ENCODE results near the gene LHCGR. TPM values are rescaled to one million over a fixed set of nuclear protein-coding genes. Genes with fewer than 3 reads are reported as not detected.

LHCGR gene
- total and polyA plus RNA-seq, 4 donors: 0.44 to 0.79 (median 0.66) TPM

DNA sequence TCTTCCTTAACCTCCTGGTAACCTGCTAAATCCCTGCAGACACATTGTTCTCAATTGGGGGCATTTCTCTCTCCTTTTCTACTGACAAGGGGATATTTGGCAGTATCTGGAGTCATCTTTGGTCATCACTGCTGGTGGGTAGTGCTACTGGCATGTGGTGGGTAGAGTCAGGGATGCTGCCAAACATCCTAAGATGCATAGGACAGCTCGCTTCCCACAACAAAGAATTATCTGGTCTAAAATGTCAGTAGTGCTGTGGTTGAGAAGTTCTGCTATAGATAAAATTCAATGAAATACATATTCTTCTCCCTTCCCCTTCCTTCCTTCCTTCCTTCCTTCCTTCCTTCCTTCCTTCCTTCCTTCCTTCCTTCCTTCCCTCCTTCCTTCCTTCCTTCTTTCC is 18.7 kb upstream of the LHCGR start:
- H3K36me3 ChIP-seq (ENCODE audit: control insufficient read depth, insufficient read depth, low read length): no peaks in the 10 kb centered on the region
- WGBS (ENCODE audit: insufficient coverage): no CpG with 5 or more reads among the region's 1 CpG
- no peaks in the 10 kb centered on the region for H3K27me3 ChIP-seq (ENCODE audit: control insufficient read depth, insufficient read depth, low read length)
- no peaks in the 10 kb centered on the region for H3K9me3 ChIP-seq (ENCODE audit: control insufficient read depth, insufficient read depth, low read length)
- no peak overlapping the region for H3K4me3 ChIP-seq (ENCODE audit: low read depth, low read length)
- no peaks in the 10 kb centered on the region for H3K4me1 ChIP-seq (ENCODE audit: control insufficient read depth, insufficient read depth, low read length)
- no peak overlapping the region for H3K27ac ChIP-seq (ENCODE audit: low read depth, low read length)
- DNase-seq (ENCODE audit: low read depth in 4 of 6, low spot score in 6 of 6): no peak

DNA sequence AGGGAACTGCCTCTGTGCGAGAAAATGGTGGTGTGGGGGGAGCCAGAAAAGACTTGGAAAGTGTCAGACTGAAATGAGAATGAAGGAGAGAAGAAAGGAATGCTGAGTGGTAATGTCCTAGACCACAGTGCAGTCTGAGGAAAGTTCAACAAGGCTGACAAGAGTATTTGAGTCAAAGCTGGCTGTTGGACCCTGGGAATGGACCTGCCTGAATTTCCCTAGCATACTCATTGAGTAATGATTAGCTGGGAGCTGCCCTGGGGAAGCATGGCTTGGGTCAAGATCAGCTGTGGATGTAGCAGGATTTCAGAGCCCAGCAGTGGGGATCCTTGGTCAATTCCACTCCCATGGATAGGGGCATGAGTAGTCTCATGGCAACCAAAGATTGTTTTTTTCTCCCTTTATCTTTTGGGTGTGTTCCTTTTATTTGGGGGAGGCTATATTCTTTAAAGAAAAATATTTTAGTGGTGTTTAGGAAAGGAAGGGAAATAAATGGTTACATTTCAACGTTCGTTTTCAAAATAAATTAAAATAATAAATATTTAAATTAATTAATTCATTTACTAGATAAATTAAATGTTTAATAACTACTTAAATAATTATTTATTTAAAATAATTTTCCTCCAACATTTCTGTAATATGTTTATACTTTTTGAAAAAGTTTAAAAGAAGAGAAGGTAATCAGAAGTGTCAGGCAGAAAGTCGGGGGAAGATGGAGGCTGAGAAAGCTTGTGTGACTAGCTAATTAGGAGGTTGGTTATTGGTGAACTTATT is 15.9 kb upstream of the LHCGR start:
- WGBS (ENCODE audit: insufficient coverage): 86% methylated on average over 2 of the region's 4 CpGs
- no peak for DNase-seq (ENCODE audit: low read depth in 4 of 6, low spot score in 6 of 6)
- Histone ChIP-seq H3K9me3 (ENCODE audit: control insufficient read depth, insufficient read depth, low read length) (no peaks in the 10 kb centered on the region), H3K4me3 (ENCODE audit: low read depth, low read length) (no peak overlapping the region), H3K4me1 (ENCODE audit: control insufficient read depth, insufficient read depth, low read length) (no peaks in the 10 kb centered on the region), H3K27me3 (ENCODE audit: control insufficient read depth, insufficient read depth, low read length) (no peaks in the 10 kb centered on the region), H3K36me3 (ENCODE audit: control insufficient read depth, insufficient read depth, low read length) (no peaks in the 10 kb centered on the region), H3K27ac (ENCODE audit: low read depth, low read length) (no peak overlapping the region)

DNA sequence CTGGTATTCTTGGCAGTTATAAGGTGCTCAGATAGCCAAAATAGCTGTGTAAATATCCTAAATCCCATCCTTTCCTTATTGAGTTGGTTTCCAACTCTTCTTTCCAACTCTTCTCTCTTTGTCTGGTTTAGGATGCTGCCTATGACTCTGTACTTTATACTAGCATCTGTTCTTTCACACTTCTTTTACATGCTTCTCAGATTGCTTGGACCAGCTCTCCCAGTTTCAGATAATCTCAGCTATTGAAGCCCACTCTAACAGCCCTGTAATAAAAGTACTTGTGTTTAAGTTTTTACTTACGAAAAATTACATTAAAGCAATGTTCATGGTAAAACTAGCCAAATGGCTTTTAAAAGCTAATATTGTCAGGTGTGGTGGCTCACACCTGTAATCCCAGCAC is 14.7 kb upstream of the LHCGR start:
- no peaks in the 10 kb centered on the region for H3K9me3 ChIP-seq (ENCODE audit: control insufficient read depth, insufficient read depth, low read length)
- H3K27me3 ChIP-seq (ENCODE audit: control insufficient read depth, insufficient read depth, low read length): no peaks in the 10 kb centered on the region
- no peaks in the 10 kb centered on the region for H3K4me1 ChIP-seq (ENCODE audit: control insufficient read depth, insufficient read depth, low read length)
- H3K4me3 ChIP-seq (ENCODE audit: low read depth, low read length): no peak overlapping the region
- peak in 1 of 6 donors; percentile 20 for DNase-seq (ENCODE audit: low read depth in 4 of 6, low spot score in 6 of 6)
- WGBS (ENCODE audit: insufficient coverage): no CpG with 5 or more reads among the region's 1 CpG
- H3K27ac ChIP-seq (ENCODE audit: low read depth, low read length): no peak overlapping the region
- no peaks in the 10 kb centered on the region for H3K36me3 ChIP-seq (ENCODE audit: control insufficient read depth, insufficient read depth, low read length)

DNA sequence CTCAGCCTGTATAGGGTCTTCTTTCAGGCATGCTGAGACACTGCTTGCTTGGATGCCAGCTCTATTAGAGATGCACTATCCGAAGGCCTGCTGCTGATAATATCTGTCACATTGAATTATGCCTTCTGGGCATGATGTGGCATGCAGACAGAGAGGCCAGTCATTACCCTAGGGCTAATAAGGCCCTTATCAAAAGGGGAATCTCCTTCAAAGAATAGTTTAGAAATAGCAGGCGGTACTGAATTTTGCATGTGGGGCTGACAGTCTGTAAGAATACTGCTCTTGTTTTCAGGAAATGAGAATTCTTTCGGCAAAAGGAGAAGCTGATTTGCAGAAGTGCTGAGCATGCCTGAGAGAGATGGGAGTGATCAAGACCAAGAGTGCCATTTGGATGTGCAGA is 13.1 kb upstream of the LHCGR start:
- peak in 2 of 6 donors; percentile 59 to 63 for DNase-seq (ENCODE audit: low read depth in 4 of 6, low spot score in 6 of 6)
- H3K27me3 ChIP-seq (ENCODE audit: control insufficient read depth, insufficient read depth, low read length): no peaks in the 10 kb centered on the region
- WGBS (ENCODE audit: insufficient coverage): 0% methylated on average over 1 of the region's 3 CpGs
- H3K4me1 ChIP-seq (ENCODE audit: control insufficient read depth, insufficient read depth, low read length): no peaks in the 10 kb centered on the region
- no peak overlapping the region for H3K4me3 ChIP-seq (ENCODE audit: low read depth, low read length)
- no peaks in the 10 kb centered on the region for H3K36me3 ChIP-seq (ENCODE audit: control insufficient read depth, insufficient read depth, low read length)
- no peak overlapping the region for H3K27ac ChIP-seq (ENCODE audit: low read depth, low read length)
- no peaks in the 10 kb centered on the region for H3K9me3 ChIP-seq (ENCODE audit: control insufficient read depth, insufficient read depth, low read length)

DNA sequence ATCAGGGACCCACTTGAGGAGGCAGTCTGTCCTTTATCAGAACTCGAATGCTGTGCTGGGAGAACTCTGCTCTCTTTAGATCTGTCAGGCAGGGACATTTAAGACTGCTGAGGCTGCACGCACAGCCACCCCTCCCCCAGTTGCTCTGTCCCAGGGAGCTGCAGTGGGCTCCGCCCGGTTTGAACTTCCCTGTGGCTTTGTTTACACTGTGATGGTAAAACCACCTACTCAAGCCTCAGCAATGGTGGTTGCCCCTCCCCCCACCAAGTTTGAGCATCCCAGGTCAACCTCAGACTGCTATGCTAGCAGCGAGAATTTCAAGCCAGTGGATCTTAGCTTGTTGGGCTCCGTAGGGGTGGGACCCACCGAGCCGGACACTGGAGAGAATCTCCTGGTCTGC is 11.8 kb upstream of the LHCGR start:
- Histone ChIP-seq H3K9me3 (ENCODE audit: control insufficient read depth, insufficient read depth, low read length) (no peaks in the 10 kb centered on the region), H3K27me3 (ENCODE audit: control insufficient read depth, insufficient read depth, low read length) (no peaks in the 10 kb centered on the region), H3K4me3 (ENCODE audit: low read depth, low read length) (no peak overlapping the region), H3K27ac (ENCODE audit: low read depth, low read length) (no peak overlapping the region), H3K4me1 (ENCODE audit: control insufficient read depth, insufficient read depth, low read length) (no peaks in the 10 kb centered on the region), H3K36me3 (ENCODE audit: control insufficient read depth, insufficient read depth, low read length) (no peaks in the 10 kb centered on the region)
- DNase-seq (ENCODE audit: low read depth in 4 of 6, low spot score in 6 of 6): no peak
- 76% methylated on average over 8 of the region's 8 CpGs for WGBS (ENCODE audit: insufficient coverage)

DNA sequence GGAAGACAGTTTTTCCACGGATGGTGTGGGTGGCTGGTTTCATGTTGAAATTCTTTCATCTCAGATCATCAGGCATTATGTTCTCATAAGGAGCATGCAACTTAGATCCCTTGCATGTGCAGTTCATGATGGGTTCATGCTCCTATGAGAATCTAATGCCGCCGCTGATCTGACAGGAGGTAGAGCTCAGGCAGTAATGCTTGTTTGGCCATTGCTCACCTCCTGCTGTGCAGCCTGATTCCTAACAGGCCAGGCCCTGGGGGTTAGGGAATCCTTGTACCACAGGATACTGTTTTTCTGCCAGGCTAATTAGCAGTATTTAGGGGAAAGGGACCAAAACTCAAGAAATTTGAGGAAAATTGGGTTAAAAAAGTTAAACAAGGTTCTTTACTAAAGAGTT is 5.3 kb upstream of the LHCGR start:
- H3K9me3 ChIP-seq (ENCODE audit: control insufficient read depth, insufficient read depth, low read length): no peaks in the 10 kb centered on the region
- no peak overlapping the region for H3K27ac ChIP-seq (ENCODE audit: low read depth, low read length)
- no peaks in the 10 kb centered on the region for H3K4me1 ChIP-seq (ENCODE audit: control insufficient read depth, insufficient read depth, low read length)
- H3K36me3 ChIP-seq (ENCODE audit: control insufficient read depth, insufficient read depth, low read length): no peaks in the 10 kb centered on the region
- no peak overlapping the region for H3K4me3 ChIP-seq (ENCODE audit: low read depth, low read length)
- 74% methylated on average over 3 of the region's 3 CpGs for WGBS (ENCODE audit: insufficient coverage)
- DNase-seq (ENCODE audit: low read depth in 4 of 6, low spot score in 6 of 6): no peak
- no peaks in the 10 kb centered on the region for H3K27me3 ChIP-seq (ENCODE audit: control insufficient read depth, insufficient read depth, low read length)

DNA sequence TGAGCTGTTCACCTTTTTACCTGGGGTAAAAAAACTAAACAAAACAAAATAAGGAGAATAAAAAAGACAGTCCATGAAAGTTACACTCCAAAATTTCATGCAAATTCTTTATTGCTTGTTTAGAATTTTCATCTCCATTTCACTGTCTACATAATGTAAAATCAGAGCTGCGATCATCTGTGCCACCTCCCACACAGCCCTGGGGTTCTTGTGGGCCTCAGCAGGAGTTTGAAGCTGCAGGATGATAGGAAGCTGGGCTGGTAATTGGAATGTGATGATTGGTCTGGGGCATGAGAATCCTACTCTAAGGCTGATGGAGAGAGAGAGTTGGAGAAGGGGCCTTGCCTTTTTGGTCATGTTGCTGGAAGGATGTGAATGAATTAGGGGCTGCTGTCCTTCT is 4.2 kb upstream of the LHCGR start:
- no peaks in the 10 kb centered on the region for H3K9me3 ChIP-seq (ENCODE audit: control insufficient read depth, insufficient read depth, low read length)
- DNase-seq (ENCODE audit: low read depth in 4 of 6, low spot score in 6 of 6): no peak
- no CpG with 5 or more reads among the region's 1 CpG for WGBS (ENCODE audit: insufficient coverage)

DNA sequence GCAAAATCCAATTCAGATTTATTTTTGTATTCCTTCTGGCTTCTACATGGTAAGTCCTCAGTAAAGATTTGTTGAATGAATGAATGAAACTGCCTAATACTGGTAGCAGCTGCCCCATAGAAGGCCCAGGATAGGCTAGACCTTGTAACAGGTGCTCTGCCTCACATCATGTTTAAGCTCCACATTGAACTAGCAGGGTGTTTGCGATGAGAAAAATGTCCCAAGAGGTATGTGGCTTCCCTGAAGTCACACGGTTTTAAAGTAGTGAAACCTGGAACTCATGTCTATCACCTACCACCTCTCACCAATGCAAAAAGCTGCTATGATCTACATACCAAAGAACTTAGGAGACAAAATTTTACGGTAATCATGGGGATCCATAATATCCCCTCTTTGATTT is 765 bp upstream of the LHCGR start:
- DNase-seq (ENCODE audit: low read depth in 4 of 6, low spot score in 6 of 6): no peak
- H3K27me3 ChIP-seq (ENCODE audit: control insufficient read depth, insufficient read depth, low read length): peaks cover 6% of the 10 kb centered on the region
- no peak overlapping the region for H3K4me3 ChIP-seq (ENCODE audit: low read depth, low read length)
- H3K36me3 ChIP-seq (ENCODE audit: control insufficient read depth, insufficient read depth, low read length): no peaks in the 10 kb centered on the region
- WGBS (ENCODE audit: insufficient coverage): no CpG with 5 or more reads among the region's 3 CpGs
- peaks cover 8% of the 10 kb centered on the region for H3K4me1 ChIP-seq (ENCODE audit: control insufficient read depth, insufficient read depth, low read length)
- H3K27ac ChIP-seq (ENCODE audit: low read depth, low read length): no peak overlapping the region
- H3K9me3 ChIP-seq (ENCODE audit: control insufficient read depth, insufficient read depth, low read length): no peaks in the 10 kb centered on the region

More for the DNA sequence above, 4.2 kb upstream of the LHCGR start:
- H3K4me3 ChIP-seq (ENCODE audit: low read depth, low read length): no peak overlapping the region
- peaks cover 7% of the 10 kb centered on the region for H3K4me1 ChIP-seq (ENCODE audit: control insufficient read depth, insufficient read depth, low read length)
- no peak overlapping the region for H3K27ac ChIP-seq (ENCODE audit: low read depth, low read length)
- H3K27me3 ChIP-seq (ENCODE audit: control insufficient read depth, insufficient read depth, low read length): peaks cover 4% of the 10 kb centered on the region
- H3K36me3 ChIP-seq (ENCODE audit: control insufficient read depth, insufficient read depth, low read length): no peaks in the 10 kb centered on the region

DNA sequence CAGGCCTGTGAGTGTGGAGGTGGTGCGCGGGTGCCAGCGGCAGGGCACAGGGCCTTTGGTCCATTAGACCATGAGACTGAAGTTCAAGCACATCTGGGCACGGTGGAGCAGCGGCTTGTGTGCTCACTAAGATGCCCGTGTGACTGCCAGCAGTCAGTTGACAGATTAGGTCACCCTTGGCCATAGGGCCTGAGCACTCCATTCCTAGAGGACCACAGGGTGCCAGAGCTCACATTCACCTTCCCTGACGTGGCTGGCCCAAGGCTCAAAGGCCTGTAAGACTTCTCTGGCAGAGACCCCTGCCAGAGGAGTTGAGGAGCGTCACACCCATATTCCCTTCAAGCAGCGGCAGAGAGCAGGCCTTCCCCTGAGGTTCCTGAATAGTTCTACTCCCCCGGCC is 650 bp downstream of the LHCGR start:
- WGBS (ENCODE audit: insufficient coverage): 85% methylated on average over 6 of the region's 10 CpGs
- Histone ChIP-seq H3K27ac (ENCODE audit: low read depth, low read length) (no peak overlapping the region), H3K27me3 (ENCODE audit: control insufficient read depth, insufficient read depth, low read length) (peaks cover 6% of the 10 kb centered on the region), H3K4me3 (ENCODE audit: low read depth, low read length) (no peak overlapping the region), H3K36me3 (ENCODE audit: control insufficient read depth, insufficient read depth, low read length) (no peaks in the 10 kb centered on the region), H3K9me3 (ENCODE audit: control insufficient read depth, insufficient read depth, low read length) (no peaks in the 10 kb centered on the region), H3K4me1 (ENCODE audit: control insufficient read depth, insufficient read depth, low read length) (peaks cover 8% of the 10 kb centered on the region)
- no peak for DNase-seq (ENCODE audit: low read depth in 4 of 6, low spot score in 6 of 6)

DNA sequence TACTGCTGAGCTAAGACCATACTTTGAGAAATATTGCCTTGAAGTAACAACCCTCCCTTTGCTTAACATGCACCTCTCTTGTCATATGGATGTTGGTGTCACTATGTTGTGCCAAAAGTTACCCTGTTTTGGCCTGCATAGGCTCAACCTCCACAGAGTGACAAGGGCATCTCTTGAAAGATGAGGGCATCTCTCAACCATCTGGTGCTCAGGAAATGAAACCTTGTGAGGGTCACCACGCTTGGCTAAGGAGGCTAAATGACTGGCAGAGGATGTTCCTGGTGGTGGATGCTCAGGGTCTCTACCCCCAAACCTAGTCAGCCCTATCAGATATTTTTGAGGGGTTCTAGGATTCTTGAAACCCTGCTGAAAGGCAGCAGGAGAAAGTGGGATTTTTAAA is 2.3 kb downstream of the LHCGR start:
- Histone ChIP-seq H3K27ac (ENCODE audit: low read depth, low read length) (no peak overlapping the region), H3K27me3 (ENCODE audit: control insufficient read depth, insufficient read depth, low read length) (peaks cover 6% of the 10 kb centered on the region), H3K36me3 (ENCODE audit: control insufficient read depth, insufficient read depth, low read length) (no peaks in the 10 kb centered on the region), H3K4me3 (ENCODE audit: low read depth, low read length) (no peak overlapping the region), H3K4me1 (ENCODE audit: control insufficient read depth, insufficient read depth, low read length) (peaks cover 8% of the 10 kb centered on the region), H3K9me3 (ENCODE audit: control insufficient read depth, insufficient read depth, low read length) (no peaks in the 10 kb centered on the region)
- no peak for DNase-seq (ENCODE audit: low read depth in 4 of 6, low spot score in 6 of 6)
- WGBS (ENCODE audit: insufficient coverage): no CpG with 5 or more reads among the region's 1 CpG
